ENCODE results near the gene RIOK2. TPM values are rescaled to one million over a fixed set of nuclear protein-coding genes. Genes with fewer than 3 reads are reported as not detected.

RIOK2 gene
- polyA plus RNA-seq (2012; ENCODE audit: missing spikeins) = 23.5 TPM

DNA sequence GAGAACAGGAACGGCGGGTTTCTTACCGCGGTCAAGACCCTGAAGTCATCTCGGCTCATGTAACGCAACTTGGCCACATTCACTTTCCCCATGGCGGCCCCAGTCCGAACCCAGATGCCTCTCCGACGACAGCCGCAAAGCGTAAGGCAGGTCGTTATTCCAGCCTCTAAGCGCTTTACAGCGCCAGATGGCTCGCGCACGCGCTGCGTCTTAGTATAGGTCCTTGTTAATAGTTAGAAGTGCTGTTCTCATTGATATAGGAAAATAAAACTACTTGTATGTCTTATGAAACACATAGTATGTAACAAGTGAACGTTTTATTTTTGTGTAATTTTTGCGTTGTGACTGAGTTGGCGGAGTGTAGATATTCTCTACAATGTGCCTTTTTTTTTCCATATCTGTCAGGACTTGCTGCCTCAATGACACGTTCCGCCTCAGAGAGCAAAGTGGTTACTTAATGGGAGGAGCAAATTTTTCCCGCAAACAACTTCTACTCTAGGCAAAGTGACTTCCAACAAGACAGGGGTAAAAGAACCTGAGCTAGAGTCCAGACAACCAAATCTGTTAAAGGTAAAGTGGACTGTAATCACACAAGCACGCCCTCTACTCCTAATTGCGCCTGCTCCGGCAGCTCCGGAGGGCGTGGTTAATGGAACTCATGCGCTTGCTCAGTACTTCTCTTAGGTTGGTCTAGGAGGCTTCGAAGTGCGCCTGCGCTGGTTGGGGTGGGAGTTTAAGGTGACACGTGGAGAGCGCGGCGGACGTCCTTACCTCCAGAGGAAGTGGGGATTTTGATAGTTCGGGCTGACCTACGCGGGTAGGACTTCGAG, at the start of gene RIOK2:
Gene RIOK2 (minus strand): TSS at position 148 of the 830 bp plus-strand sequence. CDS start 56 bp downstream, at position 92.
- DNase-seq (ENCODE audit: insufficient read length) (peak; percentile 47), FAIRE-seq (peak; percentile 89)
- TF ChIP-seq TAF1 (IDR thresholded peaks at IDR 0.05; ENCODE audit: borderline replicate concordance, low read depth, low read length) = peak; percentile 69
- TF ChIP-seq POLR2AphosphoS5 (IDR thresholded peaks at IDR 0.05; ENCODE audit: low read depth, low read length) = peak; percentile 77
- TF ChIP-seq POLR2A (IDR thresholded peaks at IDR 0.05; ENCODE audit: low read depth, low read length) = peak; percentile 78; the same call in 1 of the 2 replicates

DNA sequence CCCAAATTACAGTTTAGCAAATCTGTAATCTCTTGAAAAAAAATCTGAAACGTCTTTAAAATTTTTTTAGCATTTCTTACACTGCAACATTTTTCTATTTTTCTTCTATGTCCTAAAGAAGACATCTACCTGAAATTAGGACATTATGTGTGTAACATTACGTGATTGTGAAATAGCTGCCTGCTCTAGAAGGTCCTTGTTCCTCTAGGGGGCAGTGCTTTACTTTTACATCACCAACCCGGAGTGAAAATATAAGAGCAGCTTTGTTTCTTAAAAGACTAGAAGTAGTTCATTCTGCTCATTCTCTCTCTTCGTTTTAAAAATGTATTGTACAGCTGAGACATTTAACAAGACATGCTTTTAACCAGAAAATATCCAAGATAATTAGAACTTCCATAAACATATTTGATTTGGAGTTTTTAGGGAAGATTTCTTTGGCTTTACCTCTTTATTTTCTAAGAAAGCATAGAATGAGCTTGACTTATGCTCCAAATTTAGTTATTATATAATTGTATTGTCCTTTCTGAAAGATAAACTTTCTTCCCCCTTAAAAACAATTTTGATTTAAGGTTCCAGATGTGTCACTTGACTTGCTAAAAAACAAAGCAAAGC, 48.1 kb upstream of the RIOK2 start:
- TF ChIP-seq POLR2A (IDR thresholded peaks at IDR 0.05; ENCODE audit: low read depth, low read length) (no peak), TAF1 (IDR thresholded peaks at IDR 0.05; ENCODE audit: borderline replicate concordance, low read depth, low read length) (no peak), POLR2AphosphoS5 (IDR thresholded peaks at IDR 0.05; ENCODE audit: low read depth, low read length) (no peak)
- FAIRE-seq = peak; percentile 97
- DNase-seq (ENCODE audit: insufficient read length) = peak; percentile 3

DNA sequence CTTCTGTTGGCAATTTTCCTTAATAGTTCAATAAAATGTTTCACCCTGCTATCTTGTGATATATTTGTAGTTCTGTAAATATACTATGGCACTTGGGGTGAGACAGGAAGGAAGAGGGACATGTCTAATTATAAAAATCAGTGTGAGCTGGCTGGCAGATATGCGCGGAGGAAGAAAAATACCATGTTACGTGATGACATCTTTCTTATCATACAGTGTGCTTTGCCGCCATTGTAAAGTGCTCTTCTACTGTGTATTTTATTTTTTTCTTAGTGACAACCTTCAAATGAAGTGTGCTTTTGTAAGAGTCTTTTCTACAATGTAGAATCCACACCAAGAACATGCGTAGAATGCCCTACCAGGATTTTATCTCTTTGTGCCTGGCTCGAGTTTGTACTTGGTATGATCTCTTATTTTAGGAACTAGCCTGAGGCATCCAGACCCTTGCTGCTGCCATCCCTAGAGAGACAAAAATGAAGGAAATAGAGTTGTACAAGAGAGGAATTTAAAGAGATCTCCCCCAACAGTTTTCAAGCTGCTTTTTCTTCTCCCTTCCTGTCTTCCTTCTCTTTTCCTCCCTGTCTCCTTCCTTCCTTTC, 46.7 kb upstream of the RIOK2 start:
- no peak for TF ChIP-seq POLR2A (IDR thresholded peaks at IDR 0.05; ENCODE audit: low read depth, low read length)
- DNase-seq (ENCODE audit: insufficient read length) (no peak), FAIRE-seq (no peak)

GRCh38 chr5:97229196-97229595, 46.1 kb upstream of the RIOK2 start:
- TF ChIP-seq POLR2AphosphoS5 (IDR thresholded peaks at IDR 0.05; ENCODE audit: low read depth, low read length) = no peak
- TF ChIP-seq TAF1 (IDR thresholded peaks at IDR 0.05; ENCODE audit: borderline replicate concordance, low read depth, low read length) = no peak
- TF ChIP-seq POLR2A (IDR thresholded peaks at IDR 0.05; ENCODE audit: low read depth, low read length) = no peak
- FAIRE-seq = peak; percentile 51
- DNase-seq (ENCODE audit: insufficient read length) = no peak

GRCh38 chr5:97225222-97225621, 42.2 kb upstream of the RIOK2 start:
- TF ChIP-seq POLR2A (IDR thresholded peaks at IDR 0.05; ENCODE audit: low read depth, low read length) (no peak), TAF1 (IDR thresholded peaks at IDR 0.05; ENCODE audit: borderline replicate concordance, low read depth, low read length) (no peak), POLR2AphosphoS5 (IDR thresholded peaks at IDR 0.05; ENCODE audit: low read depth, low read length) (no peak)
- FAIRE-seq (no peak), DNase-seq (ENCODE audit: insufficient read length) (no peak)

DNA sequence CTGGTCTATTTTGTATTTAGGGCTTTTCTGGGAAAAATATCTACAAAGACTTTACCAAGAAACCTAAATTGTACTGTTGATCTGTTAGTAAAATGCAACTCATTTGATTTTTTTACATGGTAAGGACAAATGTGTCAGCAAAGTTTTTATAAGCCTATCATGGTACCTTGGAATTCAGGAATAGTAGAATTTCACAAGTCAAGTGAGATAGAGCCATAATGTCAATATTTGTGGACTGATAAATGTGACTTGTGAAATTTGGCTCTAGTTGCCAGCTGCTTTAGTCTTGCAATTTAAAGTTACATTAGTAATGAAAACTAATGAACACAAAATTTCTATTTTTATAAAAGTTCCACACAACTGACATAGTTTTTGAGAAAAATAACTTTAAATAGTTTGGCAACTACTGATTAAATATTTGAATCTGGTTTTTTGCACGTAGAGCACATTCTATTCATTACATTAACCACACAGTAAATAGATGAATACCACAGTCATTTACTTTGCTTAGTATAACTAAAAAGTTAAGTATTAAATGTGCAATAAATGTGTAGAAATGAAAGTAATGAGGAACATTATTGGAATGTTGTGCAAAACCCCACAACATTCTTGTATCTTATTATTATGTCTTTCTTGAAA, 41.2 kb upstream of the RIOK2 start:
- TF ChIP-seq TAF1 (IDR thresholded peaks at IDR 0.05; ENCODE audit: borderline replicate concordance, low read depth, low read length) (no peak), POLR2AphosphoS5 (IDR thresholded peaks at IDR 0.05; ENCODE audit: low read depth, low read length) (no peak), POLR2A (IDR thresholded peaks at IDR 0.05; ENCODE audit: low read depth, low read length) (no peak)
- no peak for FAIRE-seq
- no peak for DNase-seq (ENCODE audit: insufficient read length)

DNA sequence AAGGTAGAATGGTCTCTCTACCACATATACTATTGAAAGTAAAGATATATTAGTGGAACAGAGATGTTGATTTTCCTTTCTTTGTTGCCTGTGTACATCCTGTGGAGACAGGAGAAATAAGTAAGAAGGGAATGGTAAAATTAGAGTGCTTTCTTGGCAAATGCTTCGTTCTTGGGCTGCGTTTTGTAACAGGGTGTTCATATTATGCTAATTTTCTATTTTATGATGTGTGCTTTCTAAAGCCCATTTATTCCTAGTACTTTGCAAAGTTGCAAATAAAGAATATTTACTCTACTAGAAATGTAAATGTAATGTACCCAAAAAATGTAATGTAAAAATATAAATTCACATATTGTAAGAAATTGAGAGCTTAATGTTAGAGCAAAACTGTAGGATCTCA, 40.5 kb upstream of the RIOK2 start:
- DNase-seq (ENCODE audit: insufficient read length) (no peak), FAIRE-seq (no peak)
- no peak for TF ChIP-seq POLR2AphosphoS5 (IDR thresholded peaks at IDR 0.05; ENCODE audit: low read depth, low read length)
- no peak for TF ChIP-seq POLR2A (IDR thresholded peaks at IDR 0.05; ENCODE audit: low read depth, low read length)
- no peak for TF ChIP-seq TAF1 (IDR thresholded peaks at IDR 0.05; ENCODE audit: borderline replicate concordance, low read depth, low read length)

DNA sequence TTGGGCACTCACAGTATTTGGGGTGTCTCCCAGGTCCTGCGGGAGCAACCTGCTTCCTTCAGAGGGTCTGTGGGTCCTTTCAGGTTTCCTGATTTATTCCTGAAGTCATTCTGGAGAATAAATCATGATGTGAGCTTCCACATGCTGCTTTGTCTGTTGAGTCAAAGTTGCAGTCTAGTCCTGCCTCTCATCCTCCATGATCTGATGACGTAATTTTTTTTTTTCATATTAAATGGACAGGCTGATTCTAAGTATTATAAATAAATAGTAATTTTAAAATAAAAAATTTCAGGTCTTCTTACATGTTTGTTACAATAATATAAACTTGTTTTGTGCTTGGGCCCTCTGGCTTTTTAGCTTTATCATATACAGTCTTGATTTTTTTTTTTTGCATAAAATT, 26.3 kb upstream of the RIOK2 start:
- TF ChIP-seq POLR2AphosphoS5 (IDR thresholded peaks at IDR 0.05; ENCODE audit: low read depth, low read length) (no peak), POLR2A (IDR thresholded peaks at IDR 0.05; ENCODE audit: low read depth, low read length) (no peak), TAF1 (IDR thresholded peaks at IDR 0.05; ENCODE audit: borderline replicate concordance, low read depth, low read length) (no peak)
- no peak for FAIRE-seq
- DNase-seq (ENCODE audit: insufficient read length) = no peak

DNA sequence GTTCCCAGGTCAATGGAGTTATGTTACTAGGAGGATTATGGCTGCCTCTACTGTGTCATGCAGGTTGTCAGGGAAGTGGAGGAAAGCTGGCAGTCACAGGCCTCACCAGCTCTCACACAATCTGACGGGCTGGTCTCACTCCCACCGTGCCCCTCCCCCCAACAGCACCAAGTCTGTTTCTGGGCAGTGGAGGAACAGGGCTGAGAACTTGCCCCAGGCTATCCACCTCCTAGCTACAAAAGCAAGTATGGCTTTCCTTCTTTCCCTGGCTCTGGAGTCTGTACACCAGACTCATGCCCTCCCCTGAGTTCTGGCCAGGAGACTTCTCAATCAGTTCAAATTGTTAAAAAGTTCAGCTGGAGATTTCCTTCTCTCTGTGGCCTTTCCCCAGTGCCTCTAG, 25.7 kb upstream of the RIOK2 start:
- TF ChIP-seq TAF1 (IDR thresholded peaks at IDR 0.05; ENCODE audit: borderline replicate concordance, low read depth, low read length) (no peak), POLR2AphosphoS5 (IDR thresholded peaks at IDR 0.05; ENCODE audit: low read depth, low read length) (no peak), POLR2A (IDR thresholded peaks at IDR 0.05; ENCODE audit: low read depth, low read length) (no peak)
- FAIRE-seq (no peak), DNase-seq (ENCODE audit: insufficient read length) (no peak)

DNA sequence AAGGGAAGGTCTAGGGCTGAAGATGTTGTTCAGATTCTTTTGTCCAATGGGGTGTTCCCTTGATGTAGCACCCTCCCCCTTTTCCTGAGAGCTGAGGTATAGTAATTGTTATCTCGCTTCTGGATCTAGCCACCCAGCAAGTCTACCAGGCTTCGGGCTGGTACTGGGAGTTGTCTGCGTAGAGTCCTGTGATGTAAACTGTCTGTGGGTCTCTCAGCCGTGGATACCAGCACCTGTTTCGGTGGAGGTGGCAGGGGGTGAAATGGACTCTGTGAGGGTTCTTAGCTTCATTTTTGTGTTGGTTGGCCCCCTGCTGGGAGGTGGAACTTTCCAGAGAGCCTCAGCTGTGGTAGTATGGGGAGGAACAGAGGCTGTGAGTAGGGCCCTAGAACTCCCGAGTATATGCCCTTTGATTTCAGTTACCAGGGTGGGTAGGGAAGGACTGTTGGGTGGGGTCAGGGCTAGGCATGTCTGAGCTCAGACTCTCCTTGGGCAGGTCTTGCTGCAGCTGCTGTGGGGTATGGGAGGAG, 25.2 kb upstream of the RIOK2 start:
- DNase-seq (ENCODE audit: insufficient read length) (no peak), FAIRE-seq (no peak)
- TF ChIP-seq POLR2AphosphoS5 (IDR thresholded peaks at IDR 0.05; ENCODE audit: low read depth, low read length) (no peak), POLR2A (IDR thresholded peaks at IDR 0.05; ENCODE audit: low read depth, low read length) (no peak), TAF1 (IDR thresholded peaks at IDR 0.05; ENCODE audit: borderline replicate concordance, low read depth, low read length) (no peak)

DNA sequence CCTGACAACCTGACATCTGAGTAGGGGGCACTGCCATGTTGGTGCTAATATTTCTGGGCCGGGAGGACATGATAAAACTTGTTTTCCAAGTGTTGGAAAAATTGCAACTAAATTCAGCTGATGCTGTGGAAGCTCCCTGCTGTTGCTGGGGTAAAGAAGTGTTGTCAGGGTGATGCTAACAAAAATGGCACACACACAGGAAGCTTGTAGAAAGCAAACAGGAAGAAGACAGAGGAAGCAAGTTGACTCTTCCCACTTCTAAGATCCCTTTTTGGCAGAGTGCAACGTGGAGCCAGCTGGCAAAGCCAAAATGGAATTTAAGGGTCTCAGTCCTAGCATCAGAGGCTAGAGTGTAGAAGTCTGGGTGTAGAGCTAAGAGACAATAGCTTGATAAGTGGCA, 11.3 kb upstream of the RIOK2 start:
- no peak for DNase-seq (ENCODE audit: insufficient read length)
- no peak for FAIRE-seq
- TF ChIP-seq POLR2A (IDR thresholded peaks at IDR 0.05; ENCODE audit: low read depth, low read length) = no peak
- no peak for TF ChIP-seq TAF1 (IDR thresholded peaks at IDR 0.05; ENCODE audit: borderline replicate concordance, low read depth, low read length)
- TF ChIP-seq POLR2AphosphoS5 (IDR thresholded peaks at IDR 0.05; ENCODE audit: low read depth, low read length) = no peak

Measured in GM12892 (cell line).